Endodermal cell (in vitro differentiated cells): ENCODE measurements around the gene TF. TPM values are rescaled to one million over a fixed set of nuclear protein-coding genes. Genes with fewer than 3 reads are reported as not detected.
A peak's percentile ranks its signal among the peaks of the same experiment; 100 is the strongest.

Experiments used
- DNase-seq: peaks from one replicate; pipeline ENCODE4 v3.0.0-alpha.2; 2017
- H3K27ac ChIP-seq: 2 replicates; pipeline ENCODE4 v1.5.1; 2013; ENCODE audit warnings: mild to moderate bottlenecking, low read depth, low read length, moderate library complexity
- H3K27me3 ChIP-seq: 2 replicates; pipeline ENCODE4 v1.6.1; 2013; ENCODE audit warnings: mild to moderate bottlenecking, low read length, moderate library complexity; ENCODE audit not compliant: insufficient read depth, control insufficient read depth, poor library complexity, severe bottlenecking
- H3K36me3 ChIP-seq: 2 replicates; pipeline ENCODE4 v1.7.0; 2013; ENCODE audit warnings: mild to moderate bottlenecking, low read length, moderate library complexity; ENCODE audit not compliant: control insufficient read depth, insufficient read depth
- H3K4me1 ChIP-seq: one replicate; pipeline ENCODE4 v1.7.0; 2013; ENCODE audit warnings: low read length; ENCODE audit not compliant: control insufficient read depth, insufficient read depth
- H3K4me3 ChIP-seq: 2 replicates; pipeline ENCODE4 v1.5.1; 2013; ENCODE audit warnings: mild to moderate bottlenecking, low read length, moderate library complexity
- H3K9ac ChIP-seq: 2 replicates; pipeline ENCODE4 v1.6.1; 2013; ENCODE audit warnings: mild to moderate bottlenecking, low read length, moderate library complexity; ENCODE audit not compliant: poor library complexity, severe bottlenecking; ENCODE audit errors: extremely low read depth
- H3K9me3 ChIP-seq: 2 replicates; pipeline ENCODE4 v1.6.1; 2013; ENCODE audit warnings: mild to moderate bottlenecking, low read length, moderate library complexity; ENCODE audit not compliant: control insufficient read depth
- H3K27ac Mint-ChIP-seq: 2 replicates; pipeline ENCODE4 v1.8.0; 2020; ENCODE audit warnings: mixed read lengths
- H3K27me3 Mint-ChIP-seq: 2 replicates; pipeline ENCODE4 v1.8.0; 2021; ENCODE audit warnings: mild to moderate bottlenecking, mixed read lengths; ENCODE audit not compliant: insufficient read depth
- H3K36me3 Mint-ChIP-seq: 2 replicates; pipeline ENCODE4 v1.8.0; 2020; ENCODE audit warnings: low read depth, mixed read lengths
- H3K4me1 Mint-ChIP-seq: 2 replicates; pipeline ENCODE4 v1.8.0; 2020; ENCODE audit warnings: mixed read lengths
- H3K4me3 Mint-ChIP-seq: 2 replicates; pipeline ENCODE4 v1.8.0; 2020; ENCODE audit warnings: mild to moderate bottlenecking, moderate library complexity, mixed read lengths
- H3K9me3 Mint-ChIP-seq: 2 replicates; pipeline ENCODE4 v1.8.0; 2020; ENCODE audit warnings: mild to moderate bottlenecking, mixed read lengths
- WGBS, 2 experiments: methylation state at CpG; one replicate each; pipeline versions ENCODE4 v1.1.5 to v1.1.7; 2013; ENCODE audit warnings: missing lambda C conversion rate in 2 of 2, mixed read lengths in 1 of 2; ENCODE audit not compliant: insufficient coverage in 1 of 2, insufficient read length in 1 of 2; 5-methylcytosine and 5-hydroxymethylcytosine counted together
- total RNA-seq, 2 donors: library from RNA; stranded (reverse); fragmentation: NEBNext Ultra II Directional in 1 of 2; extraction: Animal tissue kit (Norgen Biotek cat#: 25700) in 1 of 2; gene quantifications; 2 replicates in 1 of 2; 3 replicates in 1 of 2; pipeline ENCODE4 v1.2.1, GENCODE V29; 2021
- TF ChIP-seq, protein P1 (sequence below): fragments of 200-600 bp; sonication (generic); conservative IDR thresholded peaks from 2 replicates; pipeline ENCODE4 v1.5.0; 2021; ENCODE audit warnings: antibody characterized with exemption, mild to moderate bottlenecking

The TF gene
- total RNA-seq, 2 donors from 2014 or later: 0.40 to 3.0 TPM

DNA sequence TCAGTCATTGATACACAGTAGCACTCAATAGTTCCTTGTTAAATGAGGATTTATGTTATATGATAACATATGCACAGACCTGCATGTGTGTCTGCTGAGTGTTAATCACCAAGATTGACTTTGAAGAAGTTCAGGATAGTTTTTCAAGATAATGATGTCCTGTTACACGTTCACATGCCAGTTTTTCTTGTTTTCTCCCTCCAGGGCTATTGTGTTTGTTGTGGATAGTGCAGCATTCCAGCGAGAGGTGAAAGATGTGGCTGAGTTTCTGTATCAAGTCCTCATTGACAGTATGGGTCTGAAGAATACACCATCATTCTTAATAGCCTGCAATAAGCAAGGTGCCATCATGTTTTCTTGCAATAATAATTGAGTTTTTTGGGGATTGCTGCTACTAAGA lies 69.2 kb downstream of the TF start:
- H3K36me3 ChIP-seq: peaks cover 84% of the 10 kb centered on the region
- no peaks in the 10 kb centered on the region for H3K9me3 Mint-ChIP-seq
- H3K9ac ChIP-seq: no peak overlapping the region
- H3K36me3 Mint-ChIP-seq: peaks cover 34% of the 10 kb centered on the region
- H3K27ac ChIP-seq: no peak overlapping the region
- no peak overlapping the region for H3K27ac Mint-ChIP-seq
- DNase-seq: no peak
- H3K27me3 Mint-ChIP-seq: no peaks in the 10 kb centered on the region
- H3K4me3 Mint-ChIP-seq: no peak overlapping the region
- TF ChIP-seq, protein P1, sequence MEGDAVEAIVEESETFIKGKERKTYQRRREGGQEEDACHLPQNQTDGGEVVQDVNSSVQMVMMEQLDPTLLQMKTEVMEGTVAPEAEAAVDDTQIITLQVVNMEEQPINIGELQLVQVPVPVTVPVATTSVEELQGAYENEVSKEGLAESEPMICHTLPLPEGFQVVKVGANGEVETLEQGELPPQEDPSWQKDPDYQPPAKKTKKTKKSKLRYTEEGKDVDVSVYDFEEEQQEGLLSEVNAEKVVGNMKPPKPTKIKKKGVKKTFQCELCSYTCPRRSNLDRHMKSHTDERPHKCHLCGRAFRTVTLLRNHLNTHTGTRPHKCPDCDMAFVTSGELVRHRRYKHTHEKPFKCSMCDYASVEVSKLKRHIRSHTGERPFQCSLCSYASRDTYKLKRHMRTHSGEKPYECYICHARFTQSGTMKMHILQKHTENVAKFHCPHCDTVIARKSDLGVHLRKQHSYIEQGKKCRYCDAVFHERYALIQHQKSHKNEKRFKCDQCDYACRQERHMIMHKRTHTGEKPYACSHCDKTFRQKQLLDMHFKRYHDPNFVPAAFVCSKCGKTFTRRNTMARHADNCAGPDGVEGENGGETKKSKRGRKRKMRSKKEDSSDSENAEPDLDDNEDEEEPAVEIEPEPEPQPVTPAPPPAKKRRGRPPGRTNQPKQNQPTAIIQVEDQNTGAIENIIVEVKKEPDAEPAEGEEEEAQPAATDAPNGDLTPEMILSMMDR: no peak
- WGBS, 2 experiments: 97 to 100% methylated on average over 1 to 2 of the region's 2 CpGs
- H3K4me1 ChIP-seq: no peaks in the 10 kb centered on the region
- H3K4me1 Mint-ChIP-seq: no peaks in the 10 kb centered on the region
- no peaks in the 10 kb centered on the region for H3K9me3 ChIP-seq
- no peak overlapping the region for H3K4me3 ChIP-seq
- H3K27me3 ChIP-seq: no peaks in the 10 kb centered on the region

DNA sequence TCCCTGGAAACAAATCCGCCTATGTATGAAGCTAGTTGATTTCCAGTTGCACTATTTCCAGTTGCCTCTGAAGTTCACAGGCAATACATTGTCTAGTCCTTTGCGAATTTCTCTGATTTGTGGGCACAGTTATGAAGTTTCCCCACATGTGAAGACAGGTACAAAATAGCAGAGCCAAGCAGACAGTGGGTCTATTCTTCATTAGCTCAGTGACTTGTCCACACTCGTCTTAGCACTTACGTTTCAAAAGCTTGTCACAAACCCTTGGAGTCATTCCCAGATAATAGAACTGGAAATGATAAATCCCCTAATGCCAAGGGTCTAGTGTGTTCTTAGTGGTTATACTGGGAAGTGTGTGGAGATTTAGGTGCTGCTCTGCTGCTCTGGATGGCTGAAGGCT lies 73.9 kb downstream of the TF start:
- H3K27me3 Mint-ChIP-seq: no peaks in the 10 kb centered on the region
- DNase-seq: no peak
- 90 to 96% methylated on average over 4 of the region's 4 CpGs for WGBS, 2 experiments
- no peaks in the 10 kb centered on the region for H3K4me1 Mint-ChIP-seq
- Histone ChIP-seq H3K9ac (no peak overlapping the region), H3K36me3 (peaks cover 61% of the 10 kb centered on the region), H3K4me3 (no peak overlapping the region), H3K27ac (no peak overlapping the region), H3K9me3 (no peaks in the 10 kb centered on the region), H3K4me1 (peaks cover 2% of the 10 kb centered on the region), H3K27me3 (no peaks in the 10 kb centered on the region)
- peaks cover 44% of the 10 kb centered on the region for H3K36me3 Mint-ChIP-seq
- no peaks in the 10 kb centered on the region for H3K9me3 Mint-ChIP-seq
- no peak overlapping the region for H3K4me3 Mint-ChIP-seq
- H3K27ac Mint-ChIP-seq: no peak overlapping the region
- TF ChIP-seq, protein P1: no peak

DNA sequence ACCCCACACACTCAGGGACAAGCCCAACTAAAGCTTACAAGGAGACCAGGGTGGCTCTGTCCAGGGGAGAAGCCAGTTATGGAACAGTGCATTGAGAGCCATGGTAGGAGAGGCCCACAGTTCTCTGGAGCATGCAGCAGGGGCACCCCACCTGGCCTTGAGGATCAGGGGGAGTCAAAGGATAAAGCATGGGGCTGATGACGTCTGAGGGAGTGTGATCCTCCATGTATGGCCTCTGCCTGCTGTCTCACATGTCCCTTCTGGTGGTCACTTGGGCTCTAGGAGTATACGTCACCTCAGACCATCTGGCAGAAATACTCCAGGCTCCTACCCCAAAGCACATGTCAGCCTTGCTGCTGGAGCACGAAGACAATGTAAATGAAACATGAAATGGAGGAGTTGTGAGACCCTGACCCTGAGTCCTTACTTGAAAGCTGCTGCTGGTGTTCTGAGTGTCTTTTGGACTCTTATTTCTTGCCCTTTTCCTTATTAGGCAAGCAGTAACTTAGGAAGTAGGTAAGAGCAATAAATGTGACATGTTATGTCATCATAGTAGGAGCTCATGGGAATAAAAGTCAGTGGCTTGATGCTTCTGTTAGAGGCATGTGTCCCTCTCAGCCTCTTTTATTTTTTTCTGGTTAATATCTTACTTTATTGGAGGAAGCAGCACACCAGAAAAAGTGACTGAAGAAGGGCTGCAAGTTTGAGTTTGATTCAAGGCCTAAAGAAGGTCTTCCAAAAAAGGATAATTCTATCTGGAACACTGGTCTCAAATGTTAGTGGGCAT lies 74.9 kb downstream of the TF start:
- no peak overlapping the region for H3K4me3 Mint-ChIP-seq
- no peaks in the 10 kb centered on the region for H3K27me3 ChIP-seq
- TF ChIP-seq, protein P1: no peak
- H3K36me3 ChIP-seq: peaks cover 52% of the 10 kb centered on the region
- H3K9me3 Mint-ChIP-seq: no peaks in the 10 kb centered on the region
- peaks cover 44% of the 10 kb centered on the region for H3K36me3 Mint-ChIP-seq
- H3K4me3 ChIP-seq: no peak overlapping the region
- H3K9me3 ChIP-seq: no peaks in the 10 kb centered on the region
- peaks cover 2% of the 10 kb centered on the region for H3K4me1 ChIP-seq
- WGBS, 2 experiments: 89 to 100% methylated on average over 3 of the region's 3 CpGs
- H3K9ac ChIP-seq: no peak overlapping the region
- peak overlapping the region; percentile 12 for H3K27ac Mint-ChIP-seq
- H3K4me1 Mint-ChIP-seq: no peaks in the 10 kb centered on the region
- H3K27ac ChIP-seq: peak overlapping the region; percentile 58
- H3K27me3 Mint-ChIP-seq: no peaks in the 10 kb centered on the region
- no peak for DNase-seq
